CD4-positive, alpha-beta T cell treated with Interleukin-12 subunit alpha and Interleukin-12 subunit beta, for 1 hour (primary cell): ENCODE results near the gene PRKCH.
A peak's percentile ranks its signal among the peaks of the same experiment; 100 is the strongest.

Experiments used
- DNase-seq: peaks from one replicate; pipeline ENCODE4 v3.0.0-alpha.2; 2020

Gene PRKCH

DNA sequence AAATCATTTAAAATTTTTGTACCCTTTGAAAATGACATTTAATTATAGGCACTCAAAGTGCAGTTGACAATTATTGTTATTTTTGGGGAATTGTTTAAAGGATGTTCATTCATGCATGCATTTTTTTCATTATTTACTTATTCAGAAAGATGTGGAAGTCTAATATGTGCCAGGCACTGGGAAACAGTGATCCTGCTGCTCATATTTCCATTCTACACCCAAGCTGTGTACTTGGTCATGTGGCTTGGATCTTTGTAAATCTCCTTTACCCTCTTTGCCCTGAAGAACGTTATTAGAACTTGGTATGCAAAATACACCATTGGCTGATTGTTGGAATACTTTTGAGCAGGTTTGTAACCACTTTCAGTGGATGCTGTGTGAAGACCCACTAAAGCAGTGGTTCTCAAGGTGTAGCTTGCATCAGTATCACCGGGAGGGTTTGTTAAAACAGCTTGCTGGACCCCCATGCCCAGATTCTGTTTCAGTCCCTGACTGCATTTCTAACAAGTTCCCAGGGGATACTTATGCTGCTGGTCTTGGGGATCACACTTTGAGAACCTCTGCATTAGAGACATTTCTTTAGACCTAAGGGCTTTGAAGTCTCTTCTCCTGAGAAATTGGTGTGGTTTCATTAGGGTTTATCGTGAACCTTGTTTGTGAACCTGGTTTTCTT is 47.5 kb downstream of the PRKCH start:
- no peak for DNase-seq

DNA sequence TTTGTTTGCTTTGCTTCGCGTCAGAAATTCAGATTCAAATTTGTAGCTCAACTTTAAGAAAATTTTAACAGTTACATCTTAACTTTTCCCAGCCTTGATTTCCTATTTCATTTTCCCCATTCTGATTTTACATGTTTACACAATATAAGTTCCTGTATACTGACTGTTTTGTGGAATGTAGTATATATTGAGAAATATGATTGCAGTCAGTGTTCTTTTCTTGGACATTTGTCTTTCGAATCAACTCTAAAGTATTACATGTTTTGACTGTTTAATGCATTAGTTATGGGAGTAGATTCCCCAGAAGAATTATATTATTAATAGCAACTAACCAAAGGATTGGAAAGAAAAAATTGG is 48.1 kb downstream of the PRKCH start:
- no peak for DNase-seq

DNA sequence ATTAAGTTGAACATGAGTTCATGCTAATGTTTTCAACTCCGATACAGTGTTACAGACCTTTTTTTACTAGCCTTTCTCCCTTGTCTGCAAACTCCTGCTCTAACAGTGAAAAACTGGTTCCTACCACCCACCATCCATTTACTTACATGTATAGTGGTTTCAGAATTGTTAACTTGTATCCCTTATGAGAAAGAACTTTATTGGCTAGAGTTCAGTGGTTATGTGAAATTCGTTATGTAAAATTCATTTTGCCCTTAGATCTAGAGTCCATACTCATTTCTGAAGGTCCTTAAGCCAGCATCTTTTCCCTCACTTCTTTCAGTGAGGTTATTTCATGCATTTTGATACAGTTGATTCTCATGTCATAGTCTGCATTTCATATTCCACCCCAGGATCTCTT is 51.0 kb downstream of the PRKCH start:
- no peak for DNase-seq

DNA sequence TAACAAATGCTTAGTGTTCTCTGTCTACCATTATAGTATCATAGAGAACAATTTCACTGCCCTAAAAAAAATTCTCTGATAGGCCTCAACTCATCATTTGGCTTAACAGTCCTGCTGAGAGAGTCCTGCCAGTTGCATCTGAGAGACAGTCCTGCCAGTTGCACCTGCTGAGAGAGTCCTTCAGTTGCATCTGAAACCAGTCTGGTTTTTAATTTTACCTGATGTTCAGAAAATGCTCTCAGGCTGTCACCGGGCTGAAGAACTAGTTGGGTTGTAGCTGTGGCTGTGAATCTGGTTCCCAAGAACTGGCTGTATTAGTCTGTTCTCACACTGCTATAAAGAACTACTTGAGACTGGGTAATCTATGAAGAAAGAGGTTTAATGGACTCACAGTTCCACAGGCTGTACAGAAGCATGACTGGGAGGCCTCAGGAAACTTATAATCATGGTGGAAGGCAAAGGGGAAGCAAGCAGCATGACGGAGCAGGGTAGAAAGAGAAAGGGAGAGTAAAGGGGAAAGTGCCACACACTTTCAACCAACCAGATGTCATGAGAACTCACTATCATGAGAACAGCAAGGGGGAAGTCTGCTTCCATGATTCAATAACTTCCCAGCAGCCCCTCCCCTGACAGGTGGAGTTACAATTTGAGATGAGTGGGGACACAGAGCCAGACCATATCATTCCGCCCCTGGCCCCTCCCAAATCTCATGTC is 51.6 kb downstream of the PRKCH start:
- no peak for DNase-seq

DNA sequence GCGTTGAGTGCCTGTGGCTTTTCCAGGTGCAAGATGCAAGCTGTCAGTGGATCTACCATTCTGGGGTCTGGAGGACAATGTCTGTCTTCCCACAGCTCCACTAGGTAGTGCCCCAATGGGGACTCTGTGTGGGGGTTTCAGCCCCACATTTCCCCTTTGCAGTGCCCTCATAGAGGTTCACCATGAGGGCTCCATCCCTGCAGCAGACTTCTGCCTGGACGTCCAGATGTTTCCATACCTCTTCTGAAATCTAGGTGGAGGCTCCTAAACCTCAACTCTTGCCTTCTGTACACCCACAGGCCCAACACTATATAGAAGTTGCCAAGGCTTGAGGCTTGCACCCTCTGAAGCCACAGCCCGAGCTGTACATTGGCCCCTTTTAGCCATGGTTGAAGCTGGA is 52.9 kb downstream of the PRKCH start:
- DNase-seq = no peak

DNA sequence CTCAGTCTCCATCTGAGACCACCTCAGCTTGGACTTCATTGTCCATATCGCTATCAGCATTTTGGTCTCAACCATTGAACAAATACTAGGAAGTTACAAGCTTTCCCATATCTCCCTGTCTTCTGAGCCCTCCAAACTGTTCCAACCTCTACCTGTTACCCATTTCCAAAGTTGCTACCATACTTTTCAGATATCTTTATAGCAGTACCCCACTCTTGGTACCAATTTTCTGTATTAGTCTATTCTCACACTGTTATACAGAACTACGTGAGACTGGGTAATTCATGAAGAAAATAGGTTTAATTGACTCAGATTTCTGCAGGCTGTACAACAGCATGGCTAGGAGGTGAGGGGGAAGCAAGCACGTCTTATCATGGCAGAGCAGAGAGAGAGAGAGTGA is 53.8 kb downstream of the PRKCH start:
- DNase-seq = no peak

DNA sequence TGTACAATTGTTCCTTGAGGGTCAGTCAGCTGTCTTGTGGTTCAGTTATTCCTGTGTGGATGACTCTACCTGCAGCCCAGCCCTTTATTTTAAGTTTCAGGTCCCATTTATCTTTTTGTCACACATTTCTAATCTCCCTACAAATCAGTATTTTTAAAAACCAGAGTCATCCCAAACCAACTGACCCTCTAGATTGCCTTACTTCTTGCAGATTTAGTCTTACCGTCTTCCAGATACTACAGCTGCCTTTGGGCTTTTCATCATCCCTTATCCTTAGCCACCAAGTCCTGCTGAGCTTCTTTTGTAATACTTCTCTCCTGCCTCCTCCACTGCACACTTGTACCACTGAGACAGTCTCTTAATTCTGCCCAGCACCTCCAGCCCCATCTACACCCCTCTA is 54.9 kb downstream of the PRKCH start:
- DNase-seq = no peak

DNA sequence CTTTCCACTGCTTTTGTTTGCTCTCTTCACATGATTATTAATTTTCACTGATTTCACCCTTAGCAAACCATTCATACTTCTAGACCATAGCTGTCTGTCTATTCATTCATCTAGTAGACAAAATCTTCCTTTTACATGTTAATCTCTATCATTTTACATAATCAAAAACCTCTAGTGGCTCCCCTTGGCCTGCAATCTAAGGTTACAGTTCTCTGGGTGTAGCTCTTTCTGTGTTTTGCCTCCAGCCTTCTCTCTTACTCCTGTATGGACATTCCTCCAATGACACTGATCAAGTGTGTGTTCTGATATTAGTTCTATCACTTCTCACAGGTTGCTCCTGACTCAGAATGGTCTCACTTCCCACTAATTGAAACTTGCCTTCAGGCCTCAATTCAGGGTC is 56.4 kb downstream of the PRKCH start:
- no peak for DNase-seq

DNA sequence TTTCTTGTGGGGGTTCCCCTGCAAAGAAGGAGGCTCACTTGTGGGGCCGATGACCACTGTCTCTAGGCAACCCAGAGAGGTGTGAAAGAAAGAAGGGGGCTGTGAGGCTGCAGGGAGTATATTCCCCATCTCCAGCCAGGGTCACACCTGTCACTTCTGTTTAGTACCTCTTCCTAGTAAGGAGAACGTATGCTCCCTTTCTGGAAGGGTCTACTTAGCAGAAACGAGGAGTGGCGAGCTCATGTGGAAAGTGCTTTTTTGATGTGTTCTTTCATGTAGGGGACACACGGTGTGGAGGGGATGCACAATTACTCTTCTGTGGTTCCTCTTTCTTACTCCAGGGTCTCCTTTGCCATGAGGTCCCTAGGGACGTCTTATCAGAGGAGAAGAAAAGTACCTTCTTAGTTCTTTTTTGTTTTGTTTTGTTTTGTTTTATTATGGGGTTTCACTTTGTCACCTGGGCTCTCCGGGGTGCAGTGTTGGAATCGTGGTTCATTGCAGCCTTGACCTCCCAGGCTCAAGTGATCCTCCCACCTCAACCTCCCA is 58.3 kb downstream of the PRKCH start:
- peak; percentile 45 for DNase-seq

DNA sequence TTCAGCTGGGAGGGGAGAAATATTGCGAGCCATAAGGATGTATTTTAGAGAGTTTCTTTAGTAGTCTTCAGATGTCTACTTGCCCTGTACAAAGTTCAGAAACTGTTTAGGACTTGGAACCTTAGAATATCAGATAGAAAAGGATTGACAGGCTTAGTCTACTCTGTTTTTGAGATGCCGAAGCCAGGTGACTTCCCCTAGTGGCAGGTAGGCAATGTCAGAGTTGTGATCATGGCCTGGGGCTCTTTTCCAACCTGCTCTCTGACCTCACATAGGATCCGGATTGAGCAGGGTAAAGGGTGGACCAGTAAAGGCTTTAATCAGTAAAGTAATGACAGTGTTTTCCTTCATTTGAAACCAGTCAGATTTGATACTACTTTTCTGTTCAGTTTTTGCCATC is 59.6 kb downstream of the PRKCH start:
- DNase-seq = peak; percentile 39

DNA sequence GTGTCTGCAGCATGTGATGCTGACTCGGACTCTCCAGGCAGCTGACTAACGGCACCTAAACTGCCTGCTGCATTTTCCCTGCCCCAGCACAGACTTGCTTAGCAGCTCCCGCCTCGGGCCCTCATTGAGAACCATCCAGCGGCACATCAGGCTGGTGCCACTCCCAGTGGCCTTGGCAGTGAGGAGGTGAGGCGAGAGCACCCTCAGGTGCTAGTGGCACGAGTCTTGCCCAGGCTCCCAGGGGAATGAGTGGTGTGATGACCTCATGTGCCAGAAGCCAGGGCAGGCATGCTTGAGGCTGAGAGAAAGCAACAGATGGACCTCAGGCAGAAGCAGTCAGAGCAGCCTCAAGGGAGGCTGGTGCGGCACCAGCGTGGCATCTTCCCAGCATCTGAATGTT is 60.2 kb downstream of the PRKCH start:
- DNase-seq = no peak

DNA sequence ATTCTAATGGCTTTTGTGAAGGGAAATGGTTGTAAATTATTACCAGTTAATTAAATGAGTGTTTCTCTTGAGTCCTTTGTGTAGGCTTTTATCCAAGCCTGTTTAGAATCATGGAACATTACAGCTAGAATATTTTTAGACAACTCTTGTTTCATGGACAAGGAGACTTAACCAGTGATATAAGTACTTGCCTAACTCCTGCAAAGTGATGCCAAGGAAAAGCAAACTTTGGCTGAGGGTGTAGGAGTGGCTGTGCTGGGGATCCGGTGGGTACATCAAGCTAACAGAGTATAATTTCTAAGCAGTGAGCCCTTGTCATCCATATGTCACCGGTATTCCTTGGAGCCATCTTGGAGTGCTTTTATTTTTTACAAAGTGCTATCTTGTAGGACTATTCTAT is 61.5 kb downstream of the PRKCH start:
- no peak for DNase-seq

DNA sequence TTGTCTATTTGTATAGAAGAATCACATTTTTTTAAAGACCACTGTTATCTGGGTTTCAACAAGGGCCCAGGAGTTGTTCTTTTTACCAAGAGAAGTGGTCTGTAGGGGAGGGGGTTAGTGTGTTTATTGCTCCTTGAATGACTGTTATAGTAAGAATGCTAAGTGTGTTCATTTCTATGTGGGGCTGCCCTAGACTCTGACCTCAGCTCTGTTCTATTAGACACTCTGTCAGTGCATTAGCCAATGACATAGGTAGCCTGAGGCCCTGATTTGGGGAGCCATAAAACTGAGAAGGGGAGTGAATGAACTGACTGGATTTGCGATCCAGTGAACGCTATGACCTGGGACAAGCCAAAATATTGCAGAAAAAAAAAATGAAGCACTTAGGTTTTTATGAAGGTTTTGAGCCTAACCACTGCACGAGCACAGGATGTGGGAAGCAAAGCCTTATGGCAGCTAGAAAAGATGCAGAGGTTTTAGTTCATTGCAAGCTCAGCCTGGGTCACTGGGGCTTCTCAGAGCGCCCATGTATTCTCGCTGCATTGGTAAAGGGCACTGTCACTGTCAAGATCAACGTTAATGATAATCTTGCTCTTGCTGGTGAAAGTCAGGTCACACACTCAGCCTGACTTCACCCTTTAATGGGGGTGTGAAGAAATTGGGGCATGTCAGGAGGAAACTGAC is 63.8 kb downstream of the PRKCH start:
- DNase-seq = peak; percentile 73

DNA sequence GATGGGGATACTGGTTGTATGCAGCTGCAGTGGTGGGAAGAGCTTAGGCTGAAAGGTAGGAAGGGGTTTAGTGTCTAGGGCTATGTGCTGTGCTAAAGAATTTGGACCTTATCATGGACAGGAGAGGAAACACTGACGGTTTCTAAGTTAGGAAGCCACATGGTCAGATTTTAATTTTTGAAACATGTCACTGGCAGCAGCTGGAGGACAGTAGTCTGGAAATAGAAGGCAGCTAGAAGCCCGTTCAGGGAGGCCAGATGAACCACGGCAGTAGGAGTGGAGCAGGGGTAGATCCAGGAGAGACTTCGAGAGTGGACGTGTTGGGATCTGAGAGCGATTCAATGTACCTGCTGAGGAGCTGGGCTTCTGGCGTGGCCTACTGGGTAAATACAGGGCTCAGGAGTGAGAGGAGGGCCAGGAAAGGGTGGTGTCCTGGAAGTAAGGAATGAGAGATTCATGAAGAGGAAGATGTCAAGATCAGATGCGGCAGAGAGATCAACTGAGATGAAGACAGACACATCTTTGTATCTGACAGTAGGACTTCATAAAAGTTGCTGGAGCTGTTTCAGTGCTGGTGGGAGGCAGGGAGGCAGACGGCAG is 64.9 kb downstream of the PRKCH start:
- DNase-seq = no peak

DNA sequence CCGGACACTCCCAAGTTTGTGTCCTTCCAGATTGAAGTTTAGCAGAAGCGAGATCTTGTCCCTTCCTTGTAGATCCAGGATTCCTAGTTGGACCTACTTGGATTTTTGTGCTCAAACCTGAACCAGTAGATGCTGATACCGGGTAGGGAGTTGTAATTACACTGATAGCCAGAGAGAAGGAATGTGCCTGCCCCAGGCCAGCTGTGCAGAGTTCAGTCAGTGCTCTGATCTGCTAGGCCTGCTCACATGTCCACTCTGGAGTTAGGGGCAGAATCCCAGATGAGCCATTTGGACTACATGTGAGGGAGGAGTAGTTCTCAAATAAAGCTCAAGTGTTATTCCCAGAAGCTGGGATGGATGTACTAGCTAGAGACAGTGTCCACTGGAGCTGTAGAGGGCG is 65.7 kb downstream of the PRKCH start:
- no peak for DNase-seq

DNA sequence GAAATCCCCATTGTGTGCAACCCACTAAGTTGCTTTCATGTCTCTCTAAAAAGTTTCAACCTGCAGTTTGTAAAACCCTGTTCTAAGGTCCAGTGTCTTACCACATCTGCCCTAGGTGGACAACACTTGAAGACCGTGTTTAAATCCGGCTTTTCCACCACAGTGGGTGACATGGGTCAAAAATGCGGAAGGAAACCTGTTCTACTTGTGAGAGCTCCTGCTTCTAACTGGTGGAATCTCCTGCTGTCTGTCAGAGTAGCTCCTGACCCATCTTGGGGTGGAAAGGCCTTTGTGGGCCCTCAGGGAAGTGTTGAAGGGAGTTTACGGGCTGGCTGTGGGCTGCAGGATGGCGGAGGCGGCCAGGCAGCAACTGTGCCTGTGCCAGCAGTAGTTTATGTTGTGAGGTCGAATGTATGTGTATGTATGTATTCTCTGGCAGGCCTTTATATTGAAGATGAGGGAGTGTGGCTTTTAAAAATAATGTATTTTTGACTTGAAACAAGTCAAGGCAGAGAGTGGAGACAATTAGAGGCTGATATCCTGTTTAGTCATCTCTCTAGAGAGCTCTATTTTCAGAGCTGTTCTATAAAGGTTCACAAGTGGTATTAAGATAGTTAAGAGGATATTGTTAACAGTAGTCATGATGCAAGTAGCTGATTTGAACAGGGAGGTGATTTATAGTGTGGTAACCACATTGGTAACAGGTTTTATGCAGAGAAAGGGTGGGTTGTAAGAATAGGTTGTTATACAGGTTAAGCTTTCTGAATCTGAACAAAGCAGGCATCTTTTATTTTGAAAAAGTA is 67.0 kb downstream of the PRKCH start:
- peak; percentile 60 for DNase-seq

DNA sequence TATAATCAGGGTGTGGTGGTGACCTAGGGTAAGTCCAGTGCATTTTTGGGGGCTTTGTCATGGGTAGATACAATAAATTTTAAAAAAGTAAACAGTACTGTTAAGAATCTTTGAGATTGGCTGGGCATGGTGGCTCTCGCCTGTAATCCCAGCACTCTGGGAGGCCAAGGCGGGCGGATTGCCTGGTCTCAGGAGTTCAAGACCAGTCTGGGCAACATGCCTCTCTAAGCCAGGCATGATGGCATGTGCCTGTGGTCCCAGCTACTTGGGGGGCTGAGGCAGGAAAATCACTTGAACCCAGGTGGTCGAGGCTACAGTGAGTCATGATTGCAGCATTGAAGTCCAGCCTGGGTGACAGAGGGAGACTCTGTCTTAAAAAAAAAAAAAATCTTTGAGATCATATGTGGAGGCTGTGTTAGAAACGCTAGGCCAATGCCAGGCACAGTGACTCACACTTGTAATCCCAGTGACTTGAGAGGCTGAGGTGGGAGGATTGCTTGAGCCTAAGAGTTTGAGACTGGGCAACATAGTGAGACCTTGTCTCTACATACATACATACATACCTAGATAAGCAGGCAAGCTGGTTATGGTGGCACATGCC is 67.7 kb downstream of the PRKCH start:
- peak; percentile 34 for DNase-seq

DNA sequence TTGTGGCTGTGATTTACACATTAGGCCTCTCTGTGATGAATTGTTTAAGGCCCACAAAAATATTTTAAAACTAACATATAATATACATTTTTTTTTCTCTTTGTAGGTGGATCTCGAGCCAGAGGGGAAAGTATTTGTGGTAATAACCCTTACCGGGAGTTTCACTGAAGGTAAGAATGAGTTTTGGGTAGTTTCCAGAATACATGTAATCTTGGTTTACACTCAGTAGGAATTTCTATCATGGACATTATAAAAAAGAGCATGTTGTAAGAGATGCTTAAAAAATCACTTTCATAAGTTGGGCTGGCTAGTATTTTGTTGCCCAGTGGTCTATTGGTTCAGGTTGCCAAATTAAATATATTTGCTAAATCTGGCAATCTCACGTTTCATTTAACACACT is 69.7 kb downstream of the PRKCH start:
- no peak for DNase-seq

DNA sequence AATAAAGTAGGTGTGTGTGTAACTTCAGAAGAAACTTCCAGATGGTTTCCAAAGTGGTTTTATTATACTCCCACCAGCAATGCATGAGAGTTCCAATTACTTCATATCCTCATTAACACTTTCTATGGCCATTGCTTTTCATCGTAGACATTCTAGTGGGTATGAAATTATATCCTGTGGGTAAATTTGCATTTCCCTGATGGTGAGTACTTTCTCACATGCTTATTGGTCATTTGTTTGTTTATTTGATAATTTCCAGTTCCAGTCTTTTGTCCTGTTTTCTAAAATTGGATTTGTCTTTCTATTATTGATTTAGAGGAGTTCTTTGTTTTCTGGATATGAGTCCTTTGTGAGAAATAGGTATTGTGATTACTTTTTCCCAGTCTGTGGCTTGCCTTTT is 70.9 kb downstream of the PRKCH start:
- no peak for DNase-seq

DNA sequence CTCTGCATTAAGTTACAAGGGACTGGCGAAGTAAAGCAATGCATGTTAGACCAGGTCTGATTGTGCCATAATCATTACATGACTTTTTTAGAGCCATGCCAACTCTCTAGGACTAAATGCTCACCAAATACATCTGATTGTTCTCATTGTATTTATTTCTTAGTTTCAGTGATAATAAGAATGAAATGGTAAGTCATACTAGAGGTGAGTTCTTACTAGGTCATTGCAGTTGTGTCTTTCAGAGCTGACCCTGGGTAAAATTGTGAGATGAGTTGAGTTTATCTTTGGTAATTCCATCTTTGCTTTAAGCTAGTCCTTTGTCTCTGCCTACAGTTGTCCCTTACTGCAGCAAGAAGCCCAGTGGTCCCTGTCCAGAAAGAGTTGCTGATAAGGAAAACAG is 73.2 kb downstream of the PRKCH start:
- no peak for DNase-seq

DNA sequence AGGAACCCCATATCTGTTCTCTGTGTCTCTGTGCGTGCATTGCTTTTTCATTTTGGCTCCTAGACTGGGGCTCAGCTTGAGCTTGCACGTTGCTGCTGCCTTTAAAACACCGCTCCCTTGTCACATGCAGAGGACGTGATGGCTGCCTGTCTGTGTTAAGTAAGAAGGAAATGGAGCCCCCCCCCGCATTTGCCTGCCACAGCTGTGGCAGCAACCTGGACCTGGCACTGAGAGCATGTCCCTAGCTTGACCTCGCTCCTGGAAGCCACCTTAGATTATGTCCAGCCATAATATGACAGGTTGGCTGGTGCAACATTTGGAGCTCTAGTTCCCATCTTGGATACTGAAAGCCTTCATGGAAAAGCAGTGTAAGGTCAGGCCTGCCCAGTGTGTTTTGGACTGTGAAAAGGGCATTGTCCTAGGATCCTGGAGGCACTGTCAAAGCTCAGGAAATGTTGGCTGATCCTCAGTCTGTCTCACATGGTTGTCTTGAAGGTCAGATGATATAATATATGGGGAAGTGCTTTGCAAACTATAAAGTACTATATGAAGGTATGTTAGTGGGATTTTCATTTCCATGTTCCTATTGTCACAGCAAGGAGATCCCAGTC is 73.8 kb downstream of the PRKCH start:
- no peak for DNase-seq

DNA sequence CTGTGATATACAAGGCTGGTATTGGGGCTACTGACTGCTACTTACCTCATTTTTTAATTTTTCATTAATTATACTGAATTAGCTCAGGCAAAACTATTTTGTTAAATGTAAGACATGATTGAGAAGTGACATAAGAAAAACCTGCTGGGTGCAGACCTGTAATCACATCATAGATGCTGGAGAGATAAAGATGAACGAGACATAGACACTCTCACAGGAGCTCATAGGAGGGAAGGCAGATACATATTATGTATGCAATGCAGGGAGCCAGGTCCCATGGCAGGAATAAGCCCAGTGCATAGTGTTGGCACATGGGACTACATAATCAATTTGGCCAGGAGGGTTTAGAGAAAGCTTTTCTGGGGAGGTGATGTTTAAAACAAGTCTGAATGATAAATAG is 74.9 kb downstream of the PRKCH start:
- DNase-seq = no peak
